OCI-LY1 (cell line): ENCODE measurements around the gene ACSL6.

Source experiments
- H2AFZ ChIP-seq: fragments of 200-600 bp; sonication (generic), shearing (Covaris generic); 2 replicates; pipeline ENCODE4 v1.6.0; 2014; ENCODE audit warnings: antibody characterized with exemption, mild to moderate bottlenecking, low read length
- H3F3A ChIP-seq: fragments of 200-600 bp; sonication (generic), shearing (Covaris generic); 2 replicates; pipeline ENCODE4 v1.6.0; 2014; ENCODE audit warnings: mild to moderate bottlenecking, antibody characterized with exemption, low read length, moderate library complexity; ENCODE audit not compliant: insufficient read depth
- H3K27ac ChIP-seq: fragments of 200-600 bp; sonication (generic); 2 replicates; pipeline ENCODE4 v1.5.1; 2014; ENCODE audit warnings: low read length, mixed run types, mild to moderate bottlenecking, low read depth; ENCODE audit not compliant: poor library complexity, severe bottlenecking
- H3K27me3 ChIP-seq: fragments of 200-600 bp; sonication (generic); 2 replicates; pipeline ENCODE4 v1.6.0; 2014; ENCODE audit warnings: antibody characterized with exemption, mild to moderate bottlenecking, low read length, moderate library complexity; ENCODE audit not compliant: insufficient read depth
- H3K36me3 ChIP-seq: fragments of 200-600 bp; sonication (generic); 2 replicates; pipeline ENCODE4 v1.6.1; 2014; ENCODE audit warnings: mild to moderate bottlenecking, antibody characterized with exemption, low read length, moderate library complexity, mixed read lengths; ENCODE audit not compliant: insufficient read depth
- H3K4me1 ChIP-seq: fragments of 200-600 bp; sonication (generic); 2 replicates; pipeline ENCODE4 v1.5.1; 2014; ENCODE audit warnings: mild to moderate bottlenecking, low read length, moderate library complexity; ENCODE audit not compliant: insufficient read depth, severe bottlenecking
- H3K4me2 ChIP-seq: fragments of 200-600 bp; sonication (generic), shearing (Covaris generic); 2 replicates; pipeline ENCODE4 v1.6.1; 2014; ENCODE audit warnings: low read length
- H3K4me3 ChIP-seq: fragments of 200-600 bp; sonication (generic); 2 replicates; pipeline ENCODE4 v1.5.1; 2014; ENCODE audit warnings: low read length, low read depth, mild to moderate bottlenecking, mixed read lengths; ENCODE audit not compliant: poor library complexity, severe bottlenecking
- H3K79me2 ChIP-seq: fragments of 200-600 bp; shearing (Covaris generic); 2 replicates; pipeline ENCODE4 v1.6.1; 2016; ENCODE audit warnings: mixed run types, low read length, mixed read lengths; ENCODE audit not compliant: insufficient read depth
- H3K9ac ChIP-seq: fragments of 200-600 bp; sonication (generic), shearing (Covaris generic); 2 replicates; pipeline ENCODE4 v1.6.1; 2014; ENCODE audit warnings: mild to moderate bottlenecking, low read length, mixed read lengths
- H3K9me2 ChIP-seq: fragments of 200-600 bp; sonication (generic), shearing (Covaris generic); 2 replicates; pipeline ENCODE4 v1.6.1; 2014; ENCODE audit warnings: low read depth, mild to moderate bottlenecking, low read length, mixed read lengths
- H3K9me3 ChIP-seq: fragments of 200-600 bp; shearing (Covaris generic); 2 replicates; pipeline ENCODE4 v1.6.1; 2014; ENCODE audit warnings: low read length, mixed read lengths
- H4K20me1 ChIP-seq: fragments of 200-600 bp; sonication (generic), shearing (Covaris generic); 2 replicates; pipeline ENCODE4 v1.6.0; 2016; ENCODE audit warnings: mild to moderate bottlenecking, low read length; ENCODE audit not compliant: insufficient read depth
- EZH2 ChIP-seq: fragments of 200-600 bp; sonication (generic), shearing (Covaris generic); IDR thresholded peaks from 2 replicates; pipeline ENCODE4 v1.8.0; 2017; ENCODE audit warnings: borderline replicate concordance, mixed run types, mild to moderate bottlenecking, antibody characterized with exemption, low read length, moderate library complexity, mixed read lengths
- TF ChIP-seq, protein P1 (sequence below): fragments of 200-600 bp; sonication (generic), shearing (Covaris generic); IDR thresholded peaks from 2 replicates; pipeline ENCODE4 v1.5.1; 2017; ENCODE audit warnings: mild to moderate bottlenecking, antibody characterized with exemption, low read length, moderate library complexity, mixed read lengths

ACSL6 gene

DNA sequence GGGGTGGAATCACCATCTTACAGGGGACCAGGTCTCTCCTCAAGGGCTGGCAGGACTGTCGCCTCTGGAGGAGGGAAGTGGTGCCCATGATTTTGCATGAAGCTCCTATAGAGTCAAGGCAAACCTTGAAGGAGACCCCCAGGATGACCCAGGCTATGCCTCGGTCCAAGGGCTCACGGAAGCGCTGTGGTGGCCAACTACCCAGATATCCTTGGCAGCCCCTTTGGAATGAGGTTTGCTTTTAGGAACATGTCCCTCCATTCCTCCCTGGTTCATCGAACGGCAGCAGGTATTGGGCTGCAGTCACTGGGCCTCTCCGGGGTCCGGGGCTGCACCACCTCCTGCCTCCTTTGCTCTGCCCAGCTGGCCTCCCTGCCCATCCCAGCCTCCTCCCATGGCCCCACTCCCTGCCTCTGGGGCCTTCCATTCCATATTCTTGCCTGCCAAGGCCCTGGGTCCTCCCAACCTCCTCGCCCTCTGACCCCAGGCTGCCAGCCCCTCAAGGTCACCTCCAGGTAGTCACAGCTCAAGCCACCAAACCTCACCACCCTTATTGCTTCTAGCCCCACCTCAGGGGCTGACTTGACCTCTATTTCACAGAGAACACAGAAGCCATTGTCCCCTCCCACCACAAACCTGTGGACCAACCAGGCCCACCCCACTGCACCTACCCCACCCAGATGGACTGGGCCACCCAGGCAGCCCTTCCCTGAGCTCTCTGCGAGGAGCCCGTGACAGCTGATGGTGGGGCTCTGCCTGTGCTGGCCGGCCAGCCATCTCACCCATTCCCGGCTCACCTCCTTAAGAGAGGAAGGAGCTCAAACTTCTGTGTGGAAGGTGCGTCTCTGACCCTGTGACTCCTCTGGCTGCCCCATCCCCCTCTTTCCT lies 45.4 kb upstream of the ACSL6 start:
- no peak overlapping the region for H2AFZ ChIP-seq
- no peaks in the 10 kb centered on the region for H4K20me1 ChIP-seq
- H3K27ac ChIP-seq, result no peak overlapping the region
- H3K9me2 ChIP-seq, result no peaks in the 10 kb centered on the region
- H3K36me3 ChIP-seq, result no peaks in the 10 kb centered on the region
- H3K4me1 ChIP-seq, result no peaks in the 10 kb centered on the region
- TF ChIP-seq, protein P1, sequence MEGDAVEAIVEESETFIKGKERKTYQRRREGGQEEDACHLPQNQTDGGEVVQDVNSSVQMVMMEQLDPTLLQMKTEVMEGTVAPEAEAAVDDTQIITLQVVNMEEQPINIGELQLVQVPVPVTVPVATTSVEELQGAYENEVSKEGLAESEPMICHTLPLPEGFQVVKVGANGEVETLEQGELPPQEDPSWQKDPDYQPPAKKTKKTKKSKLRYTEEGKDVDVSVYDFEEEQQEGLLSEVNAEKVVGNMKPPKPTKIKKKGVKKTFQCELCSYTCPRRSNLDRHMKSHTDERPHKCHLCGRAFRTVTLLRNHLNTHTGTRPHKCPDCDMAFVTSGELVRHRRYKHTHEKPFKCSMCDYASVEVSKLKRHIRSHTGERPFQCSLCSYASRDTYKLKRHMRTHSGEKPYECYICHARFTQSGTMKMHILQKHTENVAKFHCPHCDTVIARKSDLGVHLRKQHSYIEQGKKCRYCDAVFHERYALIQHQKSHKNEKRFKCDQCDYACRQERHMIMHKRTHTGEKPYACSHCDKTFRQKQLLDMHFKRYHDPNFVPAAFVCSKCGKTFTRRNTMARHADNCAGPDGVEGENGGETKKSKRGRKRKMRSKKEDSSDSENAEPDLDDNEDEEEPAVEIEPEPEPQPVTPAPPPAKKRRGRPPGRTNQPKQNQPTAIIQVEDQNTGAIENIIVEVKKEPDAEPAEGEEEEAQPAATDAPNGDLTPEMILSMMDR, result no peak
- TF ChIP-seq EZH2, result no peak
- no peaks in the 10 kb centered on the region for H3F3A ChIP-seq
- H3K4me3 ChIP-seq, result no peak overlapping the region
- no peak overlapping the region for H3K4me2 ChIP-seq
- 0 out of 2 replicates have a peak, but pooled peaks cover 4% of the 10 kb centered on the region for H3K27me3 ChIP-seq
- no peak overlapping the region for H3K9ac ChIP-seq
- no peaks in the 10 kb centered on the region for H3K79me2 ChIP-seq
- no peaks in the 10 kb centered on the region for H3K9me3 ChIP-seq

GRCh38 chr5:132055808-132056609 lies 44.6 kb upstream of the ACSL6 start:
- Histone ChIP-seq H3K9me3 (no peaks in the 10 kb centered on the region), H3K9ac (no peak overlapping the region), H3K4me3 (no peak overlapping the region), H2AFZ (no peak overlapping the region), H3K27me3 (0 out of 2 replicates have a peak, but pooled peaks cover 4% of the 10 kb centered on the region), H3K4me1 (no peaks in the 10 kb centered on the region), H3K27ac (no peak overlapping the region), H3K36me3 (no peaks in the 10 kb centered on the region), H3F3A (no peaks in the 10 kb centered on the region), H3K79me2 (no peaks in the 10 kb centered on the region), H3K4me2 (no peak overlapping the region), H3K9me2 (no peaks in the 10 kb centered on the region), H4K20me1 (no peaks in the 10 kb centered on the region)
- TF ChIP-seq, protein P1, result no peak
- TF ChIP-seq EZH2, result no peak

- H3K9me2 ChIP-seq, result no peaks in the 10 kb centered on the region
- H3K79me2 ChIP-seq, result no peaks in the 10 kb centered on the region
- no peak overlapping the region for H3K9ac ChIP-seq
- no peaks in the 10 kb centered on the region for H3K9me3 ChIP-seq
- H3K27ac ChIP-seq, result no peak overlapping the region
- H3K4me2 ChIP-seq, result no peak overlapping the region
- no peaks in the 10 kb centered on the region for H3K4me1 ChIP-seq
- no peaks in the 10 kb centered on the region for H4K20me1 ChIP-seq
- H2AFZ ChIP-seq, result no peak overlapping the region
- 0 out of 2 replicates have a peak, but pooled peaks cover 4% of the 10 kb centered on the region for H3K27me3 ChIP-seq
- H3K4me3 ChIP-seq, result no peak overlapping the region
- TF ChIP-seq, protein P1, result no peak
- no peak for TF ChIP-seq EZH2
- H3K36me3 ChIP-seq, result no peaks in the 10 kb centered on the region
- no peaks in the 10 kb centered on the region for H3F3A ChIP-seq
Measured at GRCh38 chr5:132055441-132055807, 44.0 kb upstream of the ACSL6 start.
